Small intestine (tissue), 7 donors: ENCODE measurements around the gene TICRR. TPM values are rescaled to one million over a fixed set of nuclear protein-coding genes. Genes with fewer than 3 reads are reported as not detected.
A peak's percentile ranks its signal among the peaks of the same experiment; 100 is the strongest.

Experiments used
- DNase-seq, 2 donors: peaks; one replicate each; pipeline versions ENCODE4 v3.0.0 to v3.0.0-alpha.2; 2013
- FAIRE-seq: peaks from 2 replicates; lab custom pipeline; 2012; peaks lifted over from hg19 to GRCh38; lab: Jason Lieb, UNC
- H3K27ac ChIP-seq, 3 donors: one replicate each; pipeline ENCODE4 v1.5.1; 2013; ENCODE audit warnings: low read length in 2 of 3, mild to moderate bottlenecking in 2 of 3, control low read depth in 1 of 3, inconsistent platforms in 1 of 3, low read depth in 1 of 3, moderate library complexity in 1 of 3
- H3K27me3 ChIP-seq, 3 donors: one replicate each; pipeline ENCODE4 v1.6.1; 2013; ENCODE audit warnings: low read length in 3 of 3, inconsistent platforms in 1 of 3; ENCODE audit not compliant: control insufficient read depth in 3 of 3, insufficient read depth in 3 of 3
- H3K36me3 ChIP-seq, 3 donors: one replicate each; pipeline ENCODE4 v1.6.1; 2013; ENCODE audit warnings: low read length in 3 of 3, inconsistent platforms in 1 of 3, low read depth in 1 of 3, mild to moderate bottlenecking in 1 of 3, moderate library complexity in 1 of 3; ENCODE audit not compliant: control insufficient read depth in 3 of 3, insufficient read depth in 2 of 3
- H3K4me1 ChIP-seq, 3 donors: one replicate each; pipeline ENCODE4 v1.6.1; 2013; ENCODE audit warnings: low read length in 2 of 3, inconsistent platforms in 1 of 3, low read depth in 1 of 3, mild to moderate bottlenecking in 1 of 3, moderate library complexity in 1 of 3; ENCODE audit not compliant: control insufficient read depth in 3 of 3, insufficient read depth in 2 of 3
- H3K4me3 ChIP-seq, 3 donors: one replicate each; pipeline ENCODE4 v1.5.1; 2013; ENCODE audit warnings: low read length in 3 of 3, control low read depth in 1 of 3, inconsistent platforms in 1 of 3, low read depth in 1 of 3, mild to moderate bottlenecking in 1 of 3, moderate library complexity in 1 of 3
- H3K9me3 ChIP-seq, 2 donors: one replicate each; pipeline ENCODE4 v1.6.1; 2013; ENCODE audit warnings: low read depth in 1 of 2, low read length in 1 of 2; ENCODE audit not compliant: control insufficient read depth in 2 of 2, insufficient read depth in 1 of 2
- WGBS, 3 donors: extraction: QIAGEN DNeasy Blood & Tissue Kit; methylation state at CpG; one replicate each; pipeline ENCODE4 v1.1.7; 2013; 5-methylcytosine and 5-hydroxymethylcytosine counted together
- polyA plus RNA-seq, 4 donors: library from polyadenylated mRNA; stranded (reverse) in 3 of 4; unstranded in 1 of 4; fragments of 200-250 nt in 3 of 4; fragments of 120-200 nt in 1 of 4; gene quantifications; one replicate each; pipeline versions ENCODE4 v1.2.1 to v1.2.3, GENCODE V29; 2013
- donor health status: healthy with polysubstance abuse.
- donor health status: control.
- donor health status: control.
- donor health status: Bipolar disorder and iron deficiency.
- donor health status: healthy.

Gene TICRR
- polyA plus RNA-seq, 4 donors, result 0.22 to 4.1 (median 3.7) TPM; not detected in 1

GRCh38 chr15:89633585-89633984, 58.3 kb downstream of the TICRR start:
- no peaks in the 10 kb centered on the region for H3K4me1 ChIP-seq
- H3K4me3 ChIP-seq, result no peak overlapping the region
- no peak for DNase-seq
- H3K27ac ChIP-seq, result no peak overlapping the region
- H3K9me3 ChIP-seq, result peaks cover 0 to 5% of the 10 kb centered on the region in 2 donors
- no peaks in the 10 kb centered on the region for H3K27me3 ChIP-seq
- H3K36me3 ChIP-seq, result peaks cover 0 to 39% (median 0%) of the 10 kb centered on the region in 3 donors
- WGBS, 3 donors, result 92 to 96% (median 94%) methylated on average over 20 to 23 of the region's 23 CpGs
- no peak for FAIRE-seq

GRCh38 chr15:89640245-89640644, 65.0 kb downstream of the TICRR start:
- no peak overlapping the region for H3K4me3 ChIP-seq
- H3K27me3 ChIP-seq, result no peaks in the 10 kb centered on the region
- no peaks in the 10 kb centered on the region for H3K4me1 ChIP-seq
- 95 to 98% (median 97%) methylated on average over 5 of the region's 5 CpGs for WGBS, 3 donors
- no peak for FAIRE-seq
- DNase-seq, result no peak
- H3K9me3 ChIP-seq, result no peaks in the 10 kb centered on the region
- H3K27ac ChIP-seq, result no peak overlapping the region
- H3K36me3 ChIP-seq, result peaks cover 0 to 9% (median 0%) of the 10 kb centered on the region in 3 donors

DNA sequence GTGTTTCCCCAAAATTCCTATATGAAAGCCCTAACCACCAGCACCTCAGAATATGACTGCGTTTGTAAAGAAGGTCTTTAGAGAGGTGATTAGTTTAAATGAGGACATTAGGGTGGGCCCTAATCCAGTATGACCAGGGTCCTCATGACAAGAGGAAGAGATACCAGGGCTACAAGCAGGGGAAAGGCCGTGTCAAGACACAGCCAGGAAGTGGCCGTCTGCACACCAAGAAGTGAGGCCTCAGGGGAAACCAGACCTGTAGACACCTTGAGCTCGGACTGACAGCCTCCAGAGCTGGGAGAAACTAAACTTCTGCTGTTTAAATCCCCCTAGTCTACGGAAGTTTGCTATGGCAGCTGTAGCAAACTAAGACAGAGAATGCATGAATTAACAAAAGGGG, 65.8 kb downstream of the TICRR start:
- DNase-seq, result no peak

DNA sequence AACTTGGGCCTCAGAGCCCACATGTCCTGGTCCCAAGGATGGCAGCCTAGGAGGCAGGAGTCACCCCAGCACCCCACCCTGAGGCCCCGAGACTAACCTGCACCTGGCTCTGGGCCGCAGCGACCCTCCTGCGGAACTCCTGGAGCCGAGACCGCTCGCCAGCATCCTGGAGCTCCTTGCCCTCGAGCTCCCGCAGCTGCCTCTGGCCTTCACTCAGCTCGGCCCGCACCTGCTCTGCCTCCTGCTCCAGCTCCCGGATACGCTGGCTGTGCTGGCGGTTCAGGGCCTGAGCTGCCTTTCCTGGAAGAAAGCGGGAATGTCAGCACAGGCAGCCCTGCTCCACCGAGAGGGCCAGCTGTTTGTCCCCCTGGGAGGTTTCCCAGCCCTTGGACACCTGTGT, 66.8 kb downstream of the TICRR start:
- DNase-seq (no peak), FAIRE-seq (no peak)
- WGBS, 3 donors, result 85 to 93% (median 89%) methylated on average over 16 of the region's 16 CpGs
- H3K27me3 ChIP-seq, result no peaks in the 10 kb centered on the region
- peaks cover 0 to 14% (median 0%) of the 10 kb centered on the region in 3 donors for H3K36me3 ChIP-seq
- H3K9me3 ChIP-seq, result no peaks in the 10 kb centered on the region
- no peak overlapping the region for H3K27ac ChIP-seq
- no peaks in the 10 kb centered on the region for H3K4me1 ChIP-seq
- no peak overlapping the region for H3K4me3 ChIP-seq

More for the DNA sequence above, 65.8 kb downstream of the TICRR start:
- Histone ChIP-seq H3K4me1 (no peaks in the 10 kb centered on the region), H3K36me3 (peaks cover 0 to 14% (median 0%) of the 10 kb centered on the region in 3 donors), H3K4me3 (no peak overlapping the region), H3K27ac (no peak overlapping the region), H3K27me3 (no peaks in the 10 kb centered on the region), H3K9me3 (no peaks in the 10 kb centered on the region)
- FAIRE-seq, result no peak
- WGBS, 3 donors, result 79 to 87% (median 80%) methylated on average over 5 of the region's 5 CpGs

DNA sequence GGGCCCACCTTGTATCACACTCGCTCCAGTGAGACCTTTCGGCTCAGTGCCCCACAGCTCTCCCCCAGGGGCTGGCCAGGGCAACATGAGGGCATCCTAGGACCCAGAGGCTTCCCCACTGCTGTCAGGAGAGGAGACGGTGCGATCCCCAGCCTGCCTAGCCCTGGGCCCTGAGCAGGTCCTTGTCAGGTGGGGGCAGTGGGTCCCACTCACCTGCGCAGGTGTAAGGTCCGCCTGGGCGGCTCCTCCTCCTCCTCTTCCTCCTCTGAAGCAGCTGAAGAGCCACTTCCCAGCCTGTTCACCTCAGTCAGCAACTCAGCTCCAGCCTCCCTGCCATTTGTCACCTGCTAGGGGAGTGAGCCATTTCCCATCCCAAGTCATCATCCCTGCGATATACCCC, 70.4 kb downstream of the TICRR start:
- Histone ChIP-seq H3K36me3 (peaks cover 0 to 11% (median 0%) of the 10 kb centered on the region in 3 donors), H3K9me3 (no peaks in the 10 kb centered on the region), H3K4me3 (no peak overlapping the region), H3K4me1 (no peaks in the 10 kb centered on the region), H3K27ac (no peak overlapping the region), H3K27me3 (no peaks in the 10 kb centered on the region)
- DNase-seq (no peak), FAIRE-seq (no peak)
- WGBS, 3 donors, result 89 to 92% (median 91%) methylated on average over 8 of the region's 8 CpGs

DNA sequence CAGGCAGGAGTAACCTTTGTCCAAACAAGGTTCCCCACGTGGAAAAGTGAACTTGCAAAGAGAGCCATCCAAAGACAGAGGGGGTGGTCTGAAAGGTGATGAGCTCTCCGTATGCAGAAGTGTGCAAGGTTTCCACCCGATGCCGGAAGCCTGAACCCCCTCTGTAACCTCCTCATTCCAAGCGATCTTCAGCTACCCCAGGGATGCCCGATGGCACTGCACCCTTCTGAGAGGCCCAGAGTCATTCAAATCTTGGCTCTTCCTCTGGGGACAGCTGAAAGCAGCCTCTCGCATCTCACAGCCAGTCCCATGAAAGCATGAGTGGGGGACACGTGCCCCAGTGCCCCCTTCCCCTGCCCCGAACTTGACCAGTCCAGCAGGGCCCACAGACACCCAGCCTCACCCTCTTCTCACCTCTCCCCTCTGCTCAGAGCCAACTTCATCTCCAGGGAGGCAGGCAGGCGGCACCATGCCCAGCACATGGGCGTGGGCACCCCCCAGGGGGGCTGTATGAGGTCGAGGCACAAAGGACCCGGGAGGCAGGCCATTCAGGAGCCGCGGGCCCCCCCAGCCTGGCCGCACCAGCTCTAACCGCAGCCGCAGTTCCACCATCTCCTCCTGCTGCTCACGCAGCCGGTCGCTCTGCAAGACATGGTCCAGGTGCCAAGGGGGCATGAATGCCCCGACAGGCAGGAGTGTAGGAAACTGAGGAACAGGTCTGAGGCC, 71.3 kb downstream of the TICRR start:
- DNase-seq (no peak), FAIRE-seq (no peak)
- Histone ChIP-seq H3K27ac (no peak overlapping the region), H3K36me3 (peaks cover 0 to 11% (median 0%) of the 10 kb centered on the region in 3 donors), H3K27me3 (no peaks in the 10 kb centered on the region), H3K4me3 (no peak overlapping the region), H3K4me1 (no peaks in the 10 kb centered on the region), H3K9me3 (no peaks in the 10 kb centered on the region)
- 67 to 83% (median 68%) methylated on average over 21 to 22 of the region's 22 CpGs for whole genome bisulfite sequencing, 3 donors

GRCh38 chr15:89647191-89647851, 72.1 kb downstream of the TICRR start:
- peaks cover 0 to 9% (median 0%) of the 10 kb centered on the region in 3 donors for H3K36me3 ChIP-seq
- WGBS, 3 donors, result 40 to 51% (median 43%) methylated on average over 22 to 25 of the region's 25 CpGs
- DNase-seq (peak; percentile 59 to 80), FAIRE-seq (no peak)
- H3K27ac ChIP-seq, result no peak overlapping the region
- H3K4me3 ChIP-seq, result no peak overlapping the region
- no peaks in the 10 kb centered on the region for H3K9me3 ChIP-seq
- H3K4me1 ChIP-seq, result no peaks in the 10 kb centered on the region
- no peaks in the 10 kb centered on the region for H3K27me3 ChIP-seq

GRCh38 chr15:89648106-89649012, 73.1 kb downstream of the TICRR start:
- H3K9me3 ChIP-seq, result no peaks in the 10 kb centered on the region

More at GRCh38 chr15:89648106-89649012, 73.1 kb downstream of the TICRR start:
- Histone ChIP-seq H3K4me1 (no peaks in the 10 kb centered on the region), H3K27ac (no peak overlapping the region), H3K36me3 (peaks cover 0 to 9% (median 0%) of the 10 kb centered on the region in 3 donors), H3K4me3 (no peak overlapping the region), H3K27me3 (peaks cover 0 to 6% (median 2%) of the 10 kb centered on the region in 3 donors)
- FAIRE-seq (no peak), DNase-seq (no peak)
- 84 to 88% (median 87%) methylated on average over 82 to 102 of the region's 102 CpGs for WGBS, 3 donors
